GOT3 (cell line): Measurements from ENCODE around the gene SLC8A1.

ENCODE experiments used
- DNase-seq: peaks from one replicate; lab custom pipeline; 2025; ENCODE audit warnings: mixed read lengths; lab: John Stamatoyannopoulos, UW

Gene SLC8A1

GRCh38 chr2:40230707-40231432 lies 221.0 kb downstream of the SLC8A1 start:
- DNase-seq: no peak

- no peak for DNase-seq
These were observed 221.7 kb downstream of the SLC8A1 start for GRCh38 chr2:40230186-40230585.

- no peak for DNase-seq
These were observed 223.6 kb downstream of the SLC8A1 start for GRCh38 chr2:40228310-40228709.

- DNase-seq: no peak
These were observed 224.7 kb downstream of the SLC8A1 start for GRCh38 chr2:40227210-40227609.

GRCh38 chr2:40226637-40227036 lies 225.3 kb downstream of the SLC8A1 start:
- DNase-seq: no peak

- no peak for DNase-seq
These were observed 226.2 kb downstream of the SLC8A1 start for GRCh38 chr2:40225670-40226210.

- DNase-seq: no peak
These were observed 227.6 kb downstream of the SLC8A1 start for GRCh38 chr2:40224318-40224717.

- DNase-seq: no peak
These were observed 231.5 kb downstream of the SLC8A1 start for GRCh38 chr2:40220177-40220925.

GRCh38 chr2:40219141-40219540 lies 232.7 kb downstream of the SLC8A1 start:
- no peak for DNase-seq

GRCh38 chr2:40218679-40219078 lies 233.2 kb downstream of the SLC8A1 start:
- DNase-seq: no peak

GRCh38 chr2:40213619-40214018 lies 238.3 kb downstream of the SLC8A1 start:
- no peak for DNase-seq

GRCh38 chr2:40213071-40213470 lies 238.8 kb downstream of the SLC8A1 start:
- DNase-seq: no peak

- DNase-seq: no peak
These were observed 240.9 kb downstream of the SLC8A1 start for GRCh38 chr2:40210968-40211353.

GRCh38 chr2:40210344-40210967 lies 241.4 kb downstream of the SLC8A1 start:
- no peak for DNase-seq

- DNase-seq: no peak
These were observed 242.1 kb downstream of the SLC8A1 start for GRCh38 chr2:40209761-40210160.

GRCh38 chr2:40208463-40208862 lies 243.4 kb downstream of the SLC8A1 start:
- DNase-seq: no peak

- no peak for DNase-seq
These were observed 247.6 kb downstream of the SLC8A1 start for GRCh38 chr2:40204268-40204667.

- DNase-seq: no peak
These were observed 249.0 kb downstream of the SLC8A1 start for GRCh38 chr2:40202798-40203400.

- no peak for DNase-seq
These were observed 250.5 kb downstream of the SLC8A1 start for GRCh38 chr2:40201425-40201824.

GRCh38 chr2:40200366-40200915 lies 251.4 kb downstream of the SLC8A1 start:
- no peak for DNase-seq

- no peak for DNase-seq
These were observed 252.1 kb downstream of the SLC8A1 start for GRCh38 chr2:40199771-40200170.

- DNase-seq: no peak
These were observed 254.8 kb downstream of the SLC8A1 start for GRCh38 chr2:40197121-40197520.
